ENCODE measurements around the gene MORN3. TPM values are rescaled to one million over a fixed set of nuclear protein-coding genes. Genes with fewer than 3 reads are reported as not detected.
"Not testable (repeated sequence)": the region's sequence is repeated elsewhere in the genome, so short reads cannot be mapped to it uniquely, and the experiment has no call there.

The MORN3 gene
- total RNA-seq = 1 to 10 TPM in 1 of 3 donors, under 1 TPM in 1, not detected in 1; 0.29 to 2.0 TPM

GRCh38 chr12:121669521-121669900 lies at the start of gene MORN3:
TSS of gene MORN3 (minus strand) at chr12:121669654. CDS start at chr12:121669483, 171 bp downstream.
- H3K4me3 ChIP-seq = no peak within 1 kb of the TSS
- no peak for DNase-seq (ENCODE audit: low spot score in 2 of 2)
- no peaks in the 10 kb centered on the region for H3K27me3 ChIP-seq
- TF ChIP-seq CTCF (IDR thresholded peaks at IDR 0.05) (no peak), POLR2A (IDR thresholded peaks at IDR 0.05) (no peak), POLR2AphosphoS5 (IDR thresholded peaks at IDR 0.05) (no peak)
- H3K36me3 ChIP-seq = no peaks in the 10 kb centered on the region
- H3K27ac ChIP-seq = no peak within 1 kb of the TSS
- H3K4me1 ChIP-seq = peaks cover 0 to 9% of the 10 kb centered on the region in 2 donors
- H3K9me3 ChIP-seq = no peaks in the 10 kb centered on the region
- intact Hi-C loops (cut with DNase I; ENCODE audit: low total_unique reads) = no loop called here

GRCh38 chr12:121718653-121719239 lies 49.3 kb upstream of the MORN3 start:
- Histone ChIP-seq H3K27ac (no peak overlapping the region), H3K4me1 (no peaks in the 10 kb centered on the region), H3K27me3 (no peaks in the 10 kb centered on the region), H3K4me3 (no peak overlapping the region), H3K36me3 (no peaks in the 10 kb centered on the region), H3K9me3 (no peaks in the 10 kb centered on the region)
- intact Hi-C loops (cut with DNase I; ENCODE audit: low total_unique reads) = no loop called here
- TF ChIP-seq CTCF (IDR thresholded peaks at IDR 0.05) = no peak
- DNase-seq (ENCODE audit: low spot score in 2 of 2) = no peak

- no peaks in the 10 kb centered on the region for H3K27me3 ChIP-seq
- no peaks in the 10 kb centered on the region for H3K9me3 ChIP-seq
- TF ChIP-seq POLR2A (IDR thresholded peaks at IDR 0.05) (no peak), POLR2AphosphoS5 (IDR thresholded peaks at IDR 0.05) (no peak), CTCF (IDR thresholded peaks at IDR 0.05) (no peak)
- no peaks in the 10 kb centered on the region for H3K36me3 ChIP-seq
- no peak overlapping the region for H3K27ac ChIP-seq
- H3K4me1 ChIP-seq = peaks cover 0 to 5% of the 10 kb centered on the region in 2 donors
- H3K4me3 ChIP-seq = no peak overlapping the region
- intact Hi-C loops (cut with DNase I; ENCODE audit: low total_unique reads) = no loop called here
- no peak for DNase-seq (ENCODE audit: low spot score in 2 of 2)
These were observed 47.7 kb upstream of the MORN3 start for GRCh38 chr12:121717041-121717699.

- DNase-seq (ENCODE audit: low spot score in 2 of 2) = no peak
- TF ChIP-seq POLR2A (IDR thresholded peaks at IDR 0.05) (no peak), CTCF (IDR thresholded peaks at IDR 0.05) (no peak), POLR2AphosphoS5 (IDR thresholded peaks at IDR 0.05) (no peak)
- H3K36me3 ChIP-seq = no peaks in the 10 kb centered on the region
- peaks cover 0 to 5% of the 10 kb centered on the region in 2 donors for H3K4me1 ChIP-seq
- H3K27me3 ChIP-seq = no peaks in the 10 kb centered on the region
- H3K4me3 ChIP-seq = no peak overlapping the region
- intact Hi-C loops (cut with DNase I; ENCODE audit: low total_unique reads) = no loop called here
- H3K9me3 ChIP-seq = no peaks in the 10 kb centered on the region
- no peak overlapping the region for H3K27ac ChIP-seq
These were observed 46.5 kb upstream of the MORN3 start for GRCh38 chr12:121715862-121716435.

- H3K36me3 ChIP-seq; intact Hi-C loops (cut with DNase I; ENCODE audit: low total_unique reads); H3K27me3 ChIP-seq; H3K4me3 ChIP-seq; H3K4me1 ChIP-seq; DNase-seq (ENCODE audit: low spot score in 2 of 2); H3K9me3 ChIP-seq; H3K27ac ChIP-seq: not testable (repeated sequence)
These were observed 45.6 kb upstream of the MORN3 start for GRCh38 chr12:121715055-121715454.
